Mammary epithelial cell (primary cell): Measurements from ENCODE around the gene CENPU.

Experiments
- EZH2 ChIP-seq: IDR thresholded peaks from 2 replicates; pipeline ENCODE4 v1.6.1; 2012; ENCODE audit warnings: low read length, inconsistent platforms, borderline replicate concordance
- TF ChIP-seq, protein P1 (sequence below), 2 donors: IDR thresholded peaks in 1 of 2; conservative IDR thresholded peaks in 1 of 2; 2 replicates each; pipeline ENCODE4 v1.5.1; 2011 to 2012; ENCODE audit warnings: inconsistent platforms in 2 of 2, low read length in 2 of 2, mild to moderate bottlenecking in 2 of 2, control low read depth in 1 of 2, low read depth in 1 of 2; ENCODE audit not compliant: insufficient read depth in 1 of 2; ENCODE audit errors: extremely low read depth in 1 of 2

DNA sequence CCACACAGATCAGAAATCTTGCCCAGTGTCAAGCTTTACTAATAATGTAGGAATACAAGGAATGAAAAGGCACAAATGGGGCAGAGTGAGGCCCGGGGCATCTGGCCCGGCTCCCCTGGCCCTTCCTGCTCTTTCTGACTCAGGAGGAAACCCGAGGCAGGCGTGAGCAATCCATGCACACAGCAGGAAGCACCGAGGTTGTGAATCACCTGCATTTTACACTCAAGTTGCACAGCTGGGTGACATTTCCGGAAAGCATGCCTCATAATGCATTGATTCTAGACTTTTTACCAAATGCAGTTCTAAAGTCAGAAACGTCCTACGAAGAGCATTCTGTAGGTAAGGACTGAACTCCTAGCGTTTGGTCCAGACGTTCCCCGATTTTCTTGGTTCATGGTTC is 45.4 kb downstream of the CENPU start:
- TF ChIP-seq, protein P1, sequence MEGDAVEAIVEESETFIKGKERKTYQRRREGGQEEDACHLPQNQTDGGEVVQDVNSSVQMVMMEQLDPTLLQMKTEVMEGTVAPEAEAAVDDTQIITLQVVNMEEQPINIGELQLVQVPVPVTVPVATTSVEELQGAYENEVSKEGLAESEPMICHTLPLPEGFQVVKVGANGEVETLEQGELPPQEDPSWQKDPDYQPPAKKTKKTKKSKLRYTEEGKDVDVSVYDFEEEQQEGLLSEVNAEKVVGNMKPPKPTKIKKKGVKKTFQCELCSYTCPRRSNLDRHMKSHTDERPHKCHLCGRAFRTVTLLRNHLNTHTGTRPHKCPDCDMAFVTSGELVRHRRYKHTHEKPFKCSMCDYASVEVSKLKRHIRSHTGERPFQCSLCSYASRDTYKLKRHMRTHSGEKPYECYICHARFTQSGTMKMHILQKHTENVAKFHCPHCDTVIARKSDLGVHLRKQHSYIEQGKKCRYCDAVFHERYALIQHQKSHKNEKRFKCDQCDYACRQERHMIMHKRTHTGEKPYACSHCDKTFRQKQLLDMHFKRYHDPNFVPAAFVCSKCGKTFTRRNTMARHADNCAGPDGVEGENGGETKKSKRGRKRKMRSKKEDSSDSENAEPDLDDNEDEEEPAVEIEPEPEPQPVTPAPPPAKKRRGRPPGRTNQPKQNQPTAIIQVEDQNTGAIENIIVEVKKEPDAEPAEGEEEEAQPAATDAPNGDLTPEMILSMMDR (conservative IDR thresholded peaks at IDR 0.05 in 1 of 2, IDR thresholded peaks at IDR 0.05 in 1 of 2; ENCODE audit: extremely low read depth in 1 of 2, insufficient read depth in 1 of 2, low read depth in 1 of 2, low read length in 2 of 2), result no peak
- TF ChIP-seq EZH2, result no peak
